K562 (cell line): ENCODE results near the gene NOL8. TPM values are rescaled to one million over a fixed set of nuclear protein-coding genes. Genes with fewer than 3 reads are reported as not detected.

ENCODE experiments used
- ATAC-seq: fragments of 200-7000 bp; cut with Tn5 transposase; 3 replicates; pipeline ENCODE4 v1.9.1; 2020; ENCODE audit warnings: moderate library complexity
- BruUV-seq: library from RNA; stranded (reverse); fragments of 400-500 nt; replicated peaks from 2 replicates; lab custom pipeline; 2021; lab: Mats Ljungman, UMichigan
- CTCF ChIA-PET: fragments of 300-600 bp; formaldehyde crosslinking; extraction: SDS; loops from one replicate; lab custom pipeline; 2021; ENCODE audit warnings: low intra/inter-chr PET ratio; lab: Yijun Ruan, JAX
- POLR2A ChIA-PET: fragments of 300-600, 350-650 bp; sonication (Branson Sonifier 250); formaldehyde crosslinking; extraction: SDS; loops from one replicate; lab custom pipeline; 2021; ENCODE audit warnings: antibody characterized with exemption, inconsistent platforms; lab: Yijun Ruan, JAX
- DNase-seq, 4 experiments: peaks; one replicate each; pipeline versions ENCODE4 v3.0.0 to v3.0.0-alpha.2; 2011 to 2018; ENCODE audit warnings: low spot score in 3 of 4, mixed read lengths in 3 of 4; ENCODE audit errors: extremely low read depth in 1 of 4
- FAIRE-seq: peaks from 2 replicates; lab custom pipeline; 2011; peaks lifted over from hg19 to GRCh38; lab: Jason Lieb, UNC
- H2AFZ ChIP-seq: 2 replicates; pipeline ENCODE4 v1.6.0; 2011; ENCODE audit warnings: low read depth, low read length, control low read depth, inconsistent platforms
- H3K27ac ChIP-seq: fragments of 200-600 bp; 3 replicates; pipeline ENCODE4 v1.8.0; 2011; ENCODE audit warnings: low read depth, mild to moderate bottlenecking, control low read depth, inconsistent platforms, low read length, moderate library complexity, mixed read lengths; ENCODE audit errors: extremely low read depth
- H3K27me3 ChIP-seq, 2 experiments: fragments of 300-600 bp in 1 of 2; 2 replicates in 1 of 2; 3 replicates in 1 of 2; pipeline versions ENCODE4 v1.6.0 to v1.8.0; 2011; ENCODE audit warnings: inconsistent platforms in 2 of 2, low read length in 2 of 2, mild to moderate bottlenecking in 1 of 2, mixed read lengths in 1 of 2, moderate library complexity in 1 of 2; ENCODE audit not compliant: control insufficient read depth in 2 of 2, insufficient read depth in 2 of 2
- H3K36me3 ChIP-seq: fragments of 300-600 bp; 3 replicates; pipeline ENCODE4 v1.8.0; 2011; ENCODE audit warnings: mild to moderate bottlenecking, low read length, inconsistent platforms; ENCODE audit not compliant: control insufficient read depth, insufficient read depth
- H3K4me1 ChIP-seq, 2 experiments: fragments of 200-600 bp in 1 of 2; replicated peaks in 1 of 2; 2 replicates in 1 of 2; 3 replicates in 1 of 2; pipeline versions ENCODE4 v1.5.1 to v1.8.0; 2011; ENCODE audit warnings: inconsistent platforms in 2 of 2, low read length in 2 of 2, mild to moderate bottlenecking in 1 of 2, mixed read lengths in 1 of 2, moderate library complexity in 1 of 2; ENCODE audit not compliant: control insufficient read depth in 2 of 2, insufficient read depth in 2 of 2
- H3K4me2 ChIP-seq: 2 replicates; pipeline ENCODE4 v1.6.1; 2011; ENCODE audit warnings: low read length, control low read depth, inconsistent platforms, mixed read lengths; ENCODE audit not compliant: insufficient read depth
- H3K4me3 ChIP-seq: fragments of 200-600 bp; sonication (generic), shearing (Covaris generic); 2 replicates; pipeline ENCODE4 v1.5.1; 2016; ENCODE audit warnings: control low read depth, inconsistent platforms
- H3K79me2 ChIP-seq: fragments of 200-600 bp; 3 replicates; pipeline ENCODE4 v1.8.0; 2011; ENCODE audit warnings: low read length, inconsistent platforms; ENCODE audit not compliant: control insufficient read depth, insufficient read depth
- H3K9ac ChIP-seq, 2 experiments: 2 replicates each; pipeline versions ENCODE4 v1.6.0 to v1.6.1; 2011; ENCODE audit warnings: low read depth in 2 of 2, low read length in 2 of 2, control low read depth in 1 of 2, inconsistent platforms in 1 of 2, mild to moderate bottlenecking in 1 of 2, mixed read lengths in 1 of 2; ENCODE audit not compliant: insufficient read depth in 1 of 2
- H3K9me1 ChIP-seq: one replicate; pipeline ENCODE4 v1.6.0; 2011; ENCODE audit warnings: inconsistent platforms, mild to moderate bottlenecking, low read length, moderate library complexity; ENCODE audit not compliant: control insufficient read depth, insufficient read depth
- H3K9me3 ChIP-seq: replicated peaks from 2 replicates; pipeline ENCODE4 v1.5.1; 2011; ENCODE audit warnings: low read depth, low read length, inconsistent platforms; ENCODE audit not compliant: control insufficient read depth, insufficient read depth
- H4K20me1 ChIP-seq: replicated peaks from 2 replicates; pipeline ENCODE4 v1.6.1; 2011; ENCODE audit warnings: low read length, inconsistent platforms, mixed read lengths; ENCODE audit not compliant: control insufficient read depth, insufficient read depth
- RBFOX2 ChIP-seq: fragments of 200-400 bp; formaldehyde crosslinking; IDR thresholded peaks from 2 replicates; pipeline ENCODE4 v1.6.1; 2017; ENCODE audit warnings: low read depth, mild to moderate bottlenecking, low read length, moderate library complexity
- WGBS: fragments of 100-300 bp; shearing (Covaris generic); methylation state at CpG from one replicate; pipeline ENCODE4 v1.1.6; 2016; ENCODE audit warnings: low coverage, mixed read lengths; ENCODE audit not compliant: insufficient coverage; ENCODE audit errors: missing lambda C conversion rate; 5-methylcytosine and 5-hydroxymethylcytosine counted together
- in situ Hi-C: fragments of 300-500 bp; cut with MboI; formaldehyde crosslinking; loops from 4 replicates; pipeline ENCODE4 v1.15.0; 2018; ENCODE audit warnings: inconsistent platforms, mixed read lengths
- intact Hi-C: fragments of 100-400 bp; cut with micrococcal nuclease; formaldehyde crosslinking; loops from 2 replicates; pipeline ENCODE4 v1.14.2; 2022
- polyA plus RNA-seq, 8 experiments: library from polyadenylated mRNA; depleted of rRNA in 4 of 8; stranded (reverse) in 5 of 8; unstranded in 3 of 8; fragments of >200 nt; fragmentation: Nextera tagmentation in 2 of 8; fragmentation: Illumina TruSeq in 1 of 8; extraction: Ambion mirVana in 2 of 8; extraction: Trizol in 1 of 8; gene quantifications; 2 replicates each; pipeline versions ENCODE4 v1.2.1 to v1.2.3, GENCODE V29; 2011 to 2014; ENCODE audit warnings: inconsistent platforms in 1 of 8, missing spikeins in 1 of 8
- total RNA-seq, 7 experiments: library from RNA; depleted of rRNA in 6 of 7; stranded (reverse); fragments of >200 nt in 6 of 7; fragmentation: Illumina TruSeq in 2 of 7; extraction: Trizol in 2 of 7; gene quantifications; 2 replicates each; pipeline versions ENCODE4 v1.2.1 to v1.2.3, GENCODE V29; 2011 to 2021; ENCODE audit warnings: low replicate concordance in 1 of 7
- TF ChIP-seq, protein P1 (sequence below), 2 experiments: IDR thresholded peaks in 1 of 2; conservative IDR thresholded peaks in 1 of 2; 2 replicates each; pipeline ENCODE4 v1.6.1; 2016; ENCODE audit warnings: low read depth in 2 of 2, mild to moderate bottlenecking in 1 of 2, missing compliant biosample characterization in 1 of 2, missing genetic modification characterization in 1 of 2, moderate library complexity in 1 of 2

The NOL8 gene
- total and polyA plus RNA-seq, 9 of the 15 experiments (the other 6 are each of a cell fraction or from before 2014, with no cell fraction given), result 51.3 to 91.5 (median 58.7) TPM

DNA sequence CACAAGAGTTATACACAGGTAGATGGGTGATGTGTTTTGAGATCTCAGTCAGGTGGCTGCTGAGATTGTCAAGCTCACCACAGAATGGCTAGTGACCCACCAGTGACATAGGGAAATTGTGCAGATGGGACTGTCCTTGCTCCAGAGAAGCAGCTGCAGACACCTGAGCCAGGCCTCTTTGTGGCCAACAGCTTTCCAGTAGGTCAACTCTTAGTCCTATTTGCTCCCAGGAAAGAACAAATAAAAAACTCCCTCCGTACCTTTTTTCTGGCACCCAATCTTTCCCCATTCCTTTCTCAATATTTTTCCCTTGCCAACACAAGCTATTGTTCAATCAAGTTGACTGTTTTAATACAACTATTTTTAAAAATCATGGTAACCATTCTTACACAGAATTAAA is 45.8 kb downstream of the NOL8 start:
- in situ Hi-C loops (no loop called here), intact Hi-C loops (no loop called here)
- DNase-seq (no peak), ATAC-seq (no peak), FAIRE-seq (no peak)
- Histone ChIP-seq H3K4me1 (no peaks in the 10 kb centered on the region), H3K27me3 (no peaks in the 10 kb centered on the region), H3K9me3 (no peaks in the 10 kb centered on the region), H4K20me1 (0 out of 2 replicates have a peak, but pooled peaks cover 7% of the 10 kb centered on the region), H3K4me3 (no peak overlapping the region), H3K9ac (no peak overlapping the region), H3K27ac (no peak overlapping the region), H3K79me2 (peaks cover 35% of the 10 kb centered on the region), H3K36me3 (peaks cover 97% of the 10 kb centered on the region), H3K4me2 (no peak overlapping the region), H3K9me1 (no peaks in the 10 kb centered on the region), H2AFZ (no peak overlapping the region)
- BruUV-seq, result no TSS peak
- POLR2A ChIA-PET, result interaction anchor here (1.0 to 7.9 kb wide), 8 partner anchors 8 to 337 kb away, joined by 3 to 58 read pairs (median 4); no protein-coding TSS in a partner anchor
- CTCF ChIA-PET, result no interaction called here
- 0 out of 2 replicates have a peak, but pooled peaks have one; percentile 29 for TF ChIP-seq RBFOX2
- TF ChIP-seq, protein P1, sequence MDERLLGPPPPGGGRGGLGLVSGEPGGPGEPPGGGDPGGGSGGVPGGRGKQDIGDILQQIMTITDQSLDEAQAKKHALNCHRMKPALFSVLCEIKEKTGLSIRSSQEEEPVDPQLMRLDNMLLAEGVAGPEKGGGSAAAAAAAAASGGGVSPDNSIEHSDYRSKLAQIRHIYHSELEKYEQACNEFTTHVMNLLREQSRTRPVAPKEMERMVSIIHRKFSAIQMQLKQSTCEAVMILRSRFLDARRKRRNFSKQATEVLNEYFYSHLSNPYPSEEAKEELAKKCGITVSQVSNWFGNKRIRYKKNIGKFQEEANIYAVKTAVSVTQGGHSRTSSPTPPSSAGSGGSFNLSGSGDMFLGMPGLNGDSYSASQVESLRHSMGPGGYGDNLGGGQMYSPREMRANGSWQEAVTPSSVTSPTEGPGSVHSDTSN (CRISPR knock-in tag; IDR thresholded peaks at IDR 0.05; ENCODE audit: low read depth), result no peak
- TF ChIP-seq, protein P1 (tag; conservative IDR thresholded peaks at IDR 0.05; ENCODE audit: low read depth), result no peak
- 100% methylated on average over 1 of the region's 1 CpG for WGBS
